ENCODE measurements around the gene SAMD4A.

GRCh38 chr14:54829486-54830224, 262.7 kb downstream of the SAMD4A start:
- TF ChIP-seq, protein P1, sequence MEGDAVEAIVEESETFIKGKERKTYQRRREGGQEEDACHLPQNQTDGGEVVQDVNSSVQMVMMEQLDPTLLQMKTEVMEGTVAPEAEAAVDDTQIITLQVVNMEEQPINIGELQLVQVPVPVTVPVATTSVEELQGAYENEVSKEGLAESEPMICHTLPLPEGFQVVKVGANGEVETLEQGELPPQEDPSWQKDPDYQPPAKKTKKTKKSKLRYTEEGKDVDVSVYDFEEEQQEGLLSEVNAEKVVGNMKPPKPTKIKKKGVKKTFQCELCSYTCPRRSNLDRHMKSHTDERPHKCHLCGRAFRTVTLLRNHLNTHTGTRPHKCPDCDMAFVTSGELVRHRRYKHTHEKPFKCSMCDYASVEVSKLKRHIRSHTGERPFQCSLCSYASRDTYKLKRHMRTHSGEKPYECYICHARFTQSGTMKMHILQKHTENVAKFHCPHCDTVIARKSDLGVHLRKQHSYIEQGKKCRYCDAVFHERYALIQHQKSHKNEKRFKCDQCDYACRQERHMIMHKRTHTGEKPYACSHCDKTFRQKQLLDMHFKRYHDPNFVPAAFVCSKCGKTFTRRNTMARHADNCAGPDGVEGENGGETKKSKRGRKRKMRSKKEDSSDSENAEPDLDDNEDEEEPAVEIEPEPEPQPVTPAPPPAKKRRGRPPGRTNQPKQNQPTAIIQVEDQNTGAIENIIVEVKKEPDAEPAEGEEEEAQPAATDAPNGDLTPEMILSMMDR (IDR thresholded peaks at IDR 0.05) = no peak
- no peak for TF ChIP-seq POLR2A (IDR thresholded peaks at IDR 0.05)

Measured in esophagus squamous epithelium (tissue), 4 donors.